GM19397 (cell line): ENCODE results near the gene ESPN.

Experiments
- ATAC-seq: cut with Tn5 transposase; IDR thresholded peaks from one replicate; pipeline ENCODE4 v1.9.1; 2021; ENCODE audit warnings: mild to moderate bottlenecking, moderate library complexity; ENCODE audit not compliant: unreplicated experiment

The ESPN gene

DNA sequence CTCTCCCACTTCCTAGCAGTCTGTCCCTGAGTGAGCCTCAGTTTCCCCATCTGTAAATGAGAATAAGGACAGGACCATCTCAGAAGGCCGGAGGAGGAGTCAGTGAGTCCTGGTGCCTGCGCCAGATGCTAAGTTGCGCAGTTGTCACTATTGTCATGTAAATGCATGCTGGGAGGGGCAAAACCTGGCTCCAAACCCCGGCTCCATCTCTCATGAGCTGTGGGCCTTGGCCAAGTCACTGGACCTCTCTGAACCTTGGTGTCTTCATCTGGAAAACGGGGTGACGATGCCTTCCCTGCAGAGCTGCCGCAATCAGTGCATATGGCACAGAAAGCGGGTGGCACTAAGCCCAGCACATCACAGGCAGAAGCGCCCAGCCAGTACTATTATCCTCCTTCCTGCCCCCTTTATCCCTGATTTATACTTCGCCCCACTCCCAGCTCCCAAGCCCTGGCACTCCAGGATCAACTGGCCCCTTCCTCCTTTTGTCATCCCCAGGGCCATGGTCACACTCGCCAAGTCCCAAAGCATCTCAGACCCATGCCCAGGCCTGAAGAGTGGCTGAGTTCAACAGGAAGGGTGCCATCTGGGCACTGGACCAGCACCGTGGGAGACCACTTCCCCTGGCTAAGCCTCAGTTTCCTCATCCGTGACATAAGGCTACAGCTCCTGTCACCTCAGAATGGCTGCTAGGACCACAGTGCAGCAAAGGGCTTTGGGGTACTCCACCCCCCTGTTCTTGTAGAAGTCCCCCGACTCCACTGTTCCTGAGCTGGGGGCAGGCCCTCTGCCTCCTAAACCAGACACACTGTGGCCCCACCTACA is 71.2 kb downstream of the ESPN start:
- ATAC-seq = no peak

DNA sequence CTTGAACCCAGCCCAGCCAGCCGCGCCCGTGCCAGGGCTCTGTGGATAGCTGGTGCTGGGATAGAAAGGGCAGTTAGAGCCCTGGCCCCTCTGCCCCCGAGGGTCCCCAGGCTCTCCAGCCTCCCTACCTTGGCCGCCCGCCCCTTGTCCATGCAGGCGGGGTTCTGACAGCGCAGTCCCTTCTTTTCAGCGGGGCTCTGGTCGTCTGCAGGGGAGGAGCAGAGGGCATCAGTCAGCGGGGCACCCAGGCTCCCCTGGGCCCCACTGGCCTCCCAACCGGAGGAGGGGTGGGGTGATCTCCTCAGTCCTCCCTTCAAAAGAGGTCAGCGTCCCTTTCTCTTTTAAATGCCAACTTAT is 71.8 kb downstream of the ESPN start:
- ATAC-seq = no peak

DNA sequence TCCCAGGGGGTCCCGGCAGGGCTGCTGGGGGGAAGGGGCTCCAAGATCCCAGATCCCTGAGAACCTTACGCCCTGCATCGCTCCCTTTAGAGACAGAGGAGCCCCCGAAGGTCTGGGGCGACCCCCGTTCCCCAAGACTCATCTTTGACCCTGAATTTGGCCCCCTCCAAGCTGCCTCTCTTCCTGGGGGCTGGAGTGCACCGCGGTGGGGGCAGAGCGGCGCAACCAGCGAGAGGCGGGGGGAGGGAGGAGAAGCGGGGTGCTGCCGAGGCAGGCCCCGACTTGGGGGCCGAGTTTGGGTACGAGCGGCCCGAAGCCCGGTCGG is 72.3 kb downstream of the ESPN start:
- ATAC-seq = no peak

DNA sequence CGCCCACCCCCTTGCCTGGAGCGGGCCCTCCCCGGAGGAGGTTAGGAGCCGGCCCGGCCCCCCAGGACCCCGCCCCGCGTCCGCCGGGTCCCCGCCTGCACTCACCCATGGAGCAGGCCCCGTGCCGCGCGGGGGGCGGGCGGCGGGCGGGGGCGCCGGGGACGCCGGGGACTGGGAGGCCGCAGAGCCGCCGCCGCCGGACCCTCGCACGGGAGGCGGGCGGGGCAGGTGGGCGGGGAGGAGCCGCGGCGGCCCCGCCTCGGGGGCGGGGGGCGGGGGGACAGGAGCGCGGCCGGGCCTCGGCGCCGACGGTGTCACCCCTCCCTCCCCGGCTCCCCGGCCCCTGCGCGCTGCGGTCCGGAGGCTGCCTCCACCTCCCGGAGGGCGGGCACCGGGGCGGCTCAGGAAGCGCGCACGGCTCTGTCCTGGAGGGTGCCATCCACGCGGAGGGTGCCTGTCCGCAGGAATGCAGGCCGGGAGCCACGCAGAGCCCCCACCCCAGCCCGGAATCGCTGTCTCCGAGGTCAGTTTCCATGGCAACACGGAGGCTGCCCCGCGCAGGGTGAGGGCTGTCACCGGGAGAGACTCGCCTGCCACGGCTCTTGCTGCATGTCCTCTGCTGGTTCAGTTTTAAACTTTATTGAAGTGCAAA is 72.8 kb downstream of the ESPN start:
- ATAC-seq = no peak

DNA sequence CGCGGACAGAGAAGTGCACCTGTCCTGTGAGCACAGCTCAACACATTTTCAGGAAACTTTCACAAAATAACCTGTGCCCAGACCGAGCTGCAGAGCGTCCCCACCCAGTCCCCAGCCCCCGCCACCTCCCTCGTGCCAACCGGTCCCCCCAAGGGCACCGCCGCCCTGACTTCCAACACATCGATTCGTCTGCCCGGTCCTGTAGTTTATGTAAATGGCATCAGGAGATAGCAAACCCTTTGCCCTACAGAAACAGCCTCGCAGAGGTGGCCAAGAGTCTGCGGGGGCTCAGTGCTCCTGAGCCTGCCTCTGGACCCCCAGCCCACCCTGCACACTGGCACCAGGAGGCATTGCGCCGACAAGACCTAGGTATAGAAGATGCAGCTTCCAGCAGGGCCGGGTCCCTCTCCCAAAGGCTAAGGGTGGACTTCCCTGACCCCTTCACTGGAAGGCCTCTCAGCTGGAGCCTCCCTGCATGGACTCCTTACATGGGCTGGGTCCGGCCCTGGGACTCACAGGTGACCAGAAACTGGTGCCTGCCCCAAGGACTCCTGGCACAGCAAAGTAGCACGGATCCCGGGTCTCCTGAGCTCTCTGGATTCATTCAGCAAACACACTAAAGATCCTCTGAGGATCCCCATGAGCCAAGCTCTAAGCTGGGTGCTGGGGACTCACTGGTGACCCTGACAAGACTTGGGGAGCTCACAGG is 73.4 kb downstream of the ESPN start:
- no peak for ATAC-seq

DNA sequence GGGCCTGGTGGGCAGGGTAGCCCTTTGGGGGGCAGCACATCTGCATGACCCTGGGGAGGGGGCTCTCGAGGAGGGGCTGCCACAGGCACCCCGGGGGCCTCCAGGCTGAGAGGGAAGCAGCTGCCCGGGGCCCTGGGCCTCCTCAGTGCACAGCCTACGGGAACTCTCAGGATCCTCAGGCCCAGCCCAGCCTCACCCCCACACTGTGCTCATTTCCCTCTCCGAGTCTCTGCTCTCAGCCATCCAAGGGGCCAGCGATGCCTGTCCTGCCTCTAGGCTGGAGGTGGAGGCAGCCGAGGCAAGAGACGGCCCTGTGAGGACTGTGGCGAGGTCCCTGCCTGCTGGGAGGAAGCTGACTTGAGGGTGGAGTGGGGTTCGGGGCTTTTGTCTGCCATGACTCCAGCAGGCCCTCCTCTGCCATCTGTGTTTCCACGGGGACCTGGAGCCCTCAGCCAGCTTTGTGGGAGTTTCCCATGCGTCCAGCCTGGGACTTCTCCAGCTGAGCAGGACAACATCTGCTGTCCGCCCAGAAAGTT is 74.1 kb downstream of the ESPN start:
- ATAC-seq = no peak

DNA sequence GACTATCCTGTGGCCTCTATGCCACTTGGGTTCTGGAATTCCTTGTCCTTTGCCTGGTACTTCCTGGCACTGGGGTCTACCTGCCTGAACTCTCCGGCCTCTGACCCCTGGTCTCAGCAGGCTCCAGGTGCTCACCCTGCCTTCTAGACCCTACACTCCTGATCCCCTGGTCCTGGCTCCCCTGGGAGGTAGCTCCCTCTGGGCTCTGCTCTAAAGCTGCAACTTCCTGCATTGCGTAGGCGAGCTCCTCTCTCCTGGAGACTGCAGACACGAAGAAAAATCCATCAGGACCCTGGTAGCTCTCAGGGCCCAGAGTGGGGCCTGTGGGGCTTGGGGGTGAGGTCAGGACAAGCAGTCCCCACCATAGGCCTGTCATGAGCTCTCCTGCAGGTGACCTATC is 74.7 kb downstream of the ESPN start:
- ATAC-seq = no peak

DNA sequence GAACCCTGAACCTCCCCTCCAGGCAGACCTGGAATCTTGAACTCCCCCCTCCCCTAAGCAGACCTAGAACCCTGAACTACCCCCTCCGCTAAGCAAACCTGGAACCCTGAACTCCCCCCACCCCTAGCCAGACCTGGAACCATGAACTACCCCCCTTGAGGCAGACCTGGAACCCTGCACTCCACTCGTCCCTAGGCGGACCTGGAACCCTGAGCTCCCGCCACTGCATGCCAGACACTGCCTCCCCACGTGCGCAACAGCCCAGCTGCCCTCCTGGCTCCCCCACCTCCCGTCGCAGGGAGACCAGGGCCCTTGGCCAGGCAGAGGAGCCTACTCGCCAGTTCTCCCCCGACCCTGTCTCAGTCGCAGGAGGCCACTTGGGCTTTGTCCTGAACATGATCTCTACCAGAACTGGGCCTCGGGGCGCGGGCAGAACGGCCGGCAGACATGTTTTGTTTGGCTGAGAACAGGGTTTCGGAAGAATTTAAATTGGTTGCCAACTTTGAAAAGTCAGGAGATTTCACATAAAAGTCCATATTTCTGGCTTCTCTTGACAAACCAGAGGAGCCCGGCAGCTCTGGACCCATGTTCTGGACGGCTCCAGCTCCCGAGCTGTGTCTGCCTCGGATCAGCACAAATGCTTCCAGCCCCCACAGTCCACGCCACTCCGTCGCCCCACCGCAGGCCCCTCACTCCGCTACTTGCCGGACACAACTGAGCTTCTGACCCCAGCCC is 76.1 kb downstream of the ESPN start:
- ATAC-seq = no peak

DNA sequence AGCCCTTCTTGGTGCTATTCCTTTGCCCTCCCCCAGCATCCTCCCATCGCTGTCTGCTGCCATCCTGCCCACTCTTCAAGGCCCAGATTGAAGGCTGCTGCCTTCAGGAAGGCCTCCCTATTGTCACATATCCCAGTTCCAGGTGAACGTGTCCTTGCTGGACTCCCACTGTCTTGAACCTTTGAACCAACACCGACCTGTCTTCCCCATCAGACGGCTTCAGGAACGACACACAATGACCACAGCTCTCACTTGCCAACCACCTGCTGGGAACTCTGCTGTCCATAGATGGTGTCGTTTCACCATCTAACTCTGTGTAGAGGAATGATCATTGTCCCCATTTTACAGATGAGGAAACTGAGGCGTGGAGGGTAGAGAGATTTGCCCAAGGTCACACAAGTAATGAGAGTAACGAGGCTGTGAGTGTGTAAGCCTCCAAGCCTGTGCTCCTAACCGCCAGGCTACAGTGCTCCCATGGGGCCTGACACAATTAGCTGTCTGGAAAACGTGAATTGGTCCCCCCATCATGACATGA is 76.8 kb downstream of the ESPN start:
- no peak for ATAC-seq

DNA sequence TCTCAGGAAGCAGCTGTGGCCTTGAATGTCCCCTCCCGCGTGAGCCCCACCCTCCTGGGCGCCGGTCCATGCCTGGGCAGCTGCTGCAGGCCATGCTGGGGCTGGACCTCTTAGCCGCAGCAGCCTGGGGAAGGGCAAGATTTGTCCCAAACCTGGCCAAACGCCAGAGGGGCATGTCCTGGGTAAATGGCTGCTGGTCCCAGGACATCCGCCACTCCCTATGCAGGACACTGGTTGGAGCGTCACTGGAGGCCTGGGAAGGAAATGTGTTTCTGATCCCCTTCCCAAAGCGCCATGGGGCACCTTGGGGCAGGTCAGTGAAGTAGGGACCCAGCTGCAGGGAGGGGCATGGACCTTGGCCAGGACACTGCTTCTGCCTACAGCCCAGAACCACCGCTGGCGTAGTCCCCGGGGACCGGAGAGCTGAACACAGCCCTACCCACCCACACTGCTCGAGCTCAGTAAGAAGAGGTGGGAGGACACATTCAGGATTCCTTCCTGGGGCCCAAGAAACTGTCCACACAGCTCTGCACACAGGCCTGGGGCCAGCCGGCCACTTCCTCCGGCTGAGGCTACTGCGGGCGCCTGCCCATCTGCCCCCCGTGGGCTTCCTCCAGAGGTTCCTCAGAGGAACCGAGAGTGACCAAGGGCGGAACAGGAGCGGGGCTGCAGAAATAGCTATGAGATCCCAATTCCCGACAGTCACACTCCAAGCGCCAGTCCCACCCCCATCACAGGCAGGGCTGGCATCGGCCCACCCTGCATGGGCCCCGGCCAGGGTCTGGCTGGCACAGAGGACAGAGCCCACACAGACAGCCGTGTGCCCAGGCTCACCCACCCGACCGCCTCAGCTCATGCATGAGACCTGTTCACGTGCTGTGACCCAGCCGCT is 77.7 kb downstream of the ESPN start:
- ATAC-seq = no peak

DNA sequence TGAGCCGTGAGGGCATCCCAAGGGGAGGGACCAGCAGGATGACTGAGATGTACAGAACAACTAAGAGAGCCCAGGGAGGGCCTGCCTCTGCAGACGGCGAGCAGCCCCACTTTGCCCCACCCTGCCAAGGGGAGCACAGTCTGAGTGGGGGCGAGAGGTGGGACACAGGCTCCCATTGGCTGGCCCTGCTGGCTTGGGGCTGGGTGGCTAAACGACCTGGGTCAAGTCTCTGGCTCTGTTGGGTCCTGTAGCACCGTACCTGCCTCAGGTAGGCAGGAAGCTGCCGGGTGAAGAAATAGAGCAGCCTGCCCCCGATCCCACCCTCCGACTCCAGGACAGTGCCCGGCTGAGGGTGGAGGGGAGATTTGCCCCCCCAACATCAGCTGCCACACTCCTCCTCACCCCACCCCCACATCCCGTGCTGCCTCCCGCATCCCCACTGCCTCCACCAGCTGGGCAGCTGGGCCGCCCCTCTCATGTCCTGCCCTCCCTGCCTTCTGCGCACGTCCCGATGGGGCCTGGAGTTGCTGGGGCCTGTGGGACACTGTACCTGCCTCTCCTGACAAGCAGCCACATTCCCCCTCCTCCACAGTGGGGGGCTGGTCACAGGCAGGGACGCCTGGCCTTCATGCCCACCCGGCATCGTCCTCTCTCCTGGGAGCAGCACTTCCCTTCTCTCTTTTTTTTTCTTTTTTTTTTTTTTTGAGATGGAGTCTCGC is 79.5 kb downstream of the ESPN start:
- ATAC-seq = no peak

DNA sequence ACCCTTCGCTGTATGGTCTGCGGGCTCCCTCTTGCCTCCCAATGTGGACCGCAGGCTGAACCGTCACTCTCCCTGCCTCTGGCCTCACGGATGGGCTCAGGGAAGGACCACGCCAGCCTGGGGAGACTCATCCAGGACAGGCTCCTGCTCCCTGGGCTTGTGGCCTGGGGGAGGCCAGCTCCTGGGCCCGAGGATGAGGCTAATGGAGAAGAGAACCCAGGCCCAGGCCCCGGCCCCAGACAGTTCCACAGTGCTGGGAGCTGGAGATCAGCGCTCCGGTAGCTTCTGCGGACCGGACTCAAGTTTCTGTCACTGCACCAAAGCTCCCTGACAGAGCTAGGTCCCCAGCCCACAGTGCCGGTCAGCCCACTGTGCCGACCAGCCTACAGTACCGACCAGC is 80.3 kb downstream of the ESPN start:
- ATAC-seq = no peak

DNA sequence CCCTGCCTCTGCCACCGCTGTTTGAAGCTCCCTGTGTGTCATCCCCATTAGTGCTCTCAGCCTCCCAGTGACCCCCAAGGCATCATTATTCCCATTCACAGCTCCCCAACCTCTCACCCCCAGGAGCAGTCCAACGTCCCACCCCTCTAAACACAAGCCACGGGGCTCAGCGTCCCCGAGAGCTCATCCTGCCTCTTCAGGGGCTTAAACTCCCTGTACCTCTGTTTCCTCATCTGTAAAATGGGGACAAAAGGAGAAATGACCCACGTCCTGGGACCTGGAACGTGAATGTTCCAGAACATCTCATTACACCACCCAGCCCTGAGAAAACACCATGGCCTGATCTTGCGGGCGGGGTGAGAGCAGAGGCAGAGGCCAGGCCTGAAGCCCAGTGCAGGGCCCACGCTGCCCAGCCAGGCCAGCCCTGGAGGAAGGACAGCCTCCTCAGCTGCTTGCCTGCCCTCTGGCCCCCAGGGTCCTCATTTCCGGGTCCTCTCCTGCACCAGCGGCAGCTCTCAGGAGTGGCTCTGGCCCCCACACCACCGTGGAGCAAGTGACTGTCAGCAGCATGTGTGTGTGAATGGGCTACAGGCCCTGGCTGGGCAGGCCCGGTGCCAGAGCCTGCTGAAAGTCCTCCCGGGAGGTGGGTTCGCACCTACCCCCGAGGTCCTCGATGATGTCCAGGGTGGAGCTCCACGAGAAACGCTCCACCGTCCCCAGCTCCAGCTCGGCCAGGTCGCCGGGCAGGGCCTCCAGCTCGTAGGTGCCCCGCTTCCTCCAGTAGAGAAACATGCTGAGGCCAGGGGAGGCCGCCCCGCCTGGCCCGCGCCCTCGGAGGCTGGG is 81.0 kb downstream of the ESPN start:
- no peak for ATAC-seq

DNA sequence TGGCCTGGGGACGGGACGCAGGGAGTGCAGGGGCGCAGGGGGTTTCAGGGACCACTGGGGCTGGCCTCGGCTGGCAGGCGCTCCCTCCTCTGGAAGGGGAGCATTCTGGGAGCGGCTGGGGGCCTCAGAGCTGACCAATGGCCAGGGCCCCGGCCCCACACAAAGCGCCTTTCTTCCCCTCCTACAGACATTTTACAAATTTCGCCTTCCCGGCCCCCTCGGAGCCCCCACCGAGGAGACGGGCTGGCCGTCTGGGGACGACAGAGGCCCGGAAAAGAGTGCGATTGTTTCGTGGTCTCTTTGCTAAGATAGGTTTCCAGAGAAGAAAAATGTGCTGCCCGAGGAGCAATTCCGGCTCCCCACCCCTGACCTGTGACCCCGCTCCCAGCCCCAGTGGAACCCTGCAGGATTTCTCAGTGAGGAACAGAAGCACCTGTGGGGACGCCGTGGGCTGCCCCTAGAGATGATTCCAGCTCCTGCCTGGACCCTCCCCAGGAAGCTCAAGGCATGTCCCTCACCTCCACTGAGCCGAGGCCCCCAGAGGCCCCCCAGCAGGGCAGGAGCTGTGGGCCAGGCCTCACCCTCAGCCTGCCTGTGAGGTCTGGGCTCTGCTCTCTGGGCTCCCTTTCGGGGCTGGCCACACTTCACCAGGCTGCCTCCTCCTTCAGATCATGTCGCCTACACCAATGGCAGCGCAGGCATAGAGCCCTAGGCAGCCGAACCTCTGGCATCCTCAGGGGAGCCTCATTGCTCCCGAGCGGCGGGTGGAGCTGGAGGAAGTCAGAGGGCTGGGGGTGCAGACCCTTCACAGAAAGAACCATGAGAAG is 81.8 kb downstream of the ESPN start:
- ATAC-seq = no peak

DNA sequence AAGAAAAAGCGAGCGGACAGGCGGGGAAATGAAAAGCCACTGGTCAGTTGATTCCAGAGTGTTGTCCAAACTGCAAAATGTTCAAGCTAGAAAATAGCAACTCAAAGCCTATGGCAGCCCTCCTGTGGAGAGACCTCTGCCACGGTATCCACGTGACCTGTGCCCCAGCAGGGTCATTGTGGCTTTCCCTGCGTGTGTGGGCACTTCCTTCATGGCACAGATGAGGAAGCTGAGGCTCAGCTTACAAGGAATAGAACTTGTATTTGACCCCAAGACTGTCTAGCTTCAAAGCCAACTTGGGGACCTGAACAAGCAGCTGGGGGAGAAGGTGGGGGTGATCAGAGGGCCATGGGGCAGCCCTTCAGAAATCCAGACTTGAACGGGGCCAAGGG is 82.5 kb downstream of the ESPN start:
- ATAC-seq = no peak

DNA sequence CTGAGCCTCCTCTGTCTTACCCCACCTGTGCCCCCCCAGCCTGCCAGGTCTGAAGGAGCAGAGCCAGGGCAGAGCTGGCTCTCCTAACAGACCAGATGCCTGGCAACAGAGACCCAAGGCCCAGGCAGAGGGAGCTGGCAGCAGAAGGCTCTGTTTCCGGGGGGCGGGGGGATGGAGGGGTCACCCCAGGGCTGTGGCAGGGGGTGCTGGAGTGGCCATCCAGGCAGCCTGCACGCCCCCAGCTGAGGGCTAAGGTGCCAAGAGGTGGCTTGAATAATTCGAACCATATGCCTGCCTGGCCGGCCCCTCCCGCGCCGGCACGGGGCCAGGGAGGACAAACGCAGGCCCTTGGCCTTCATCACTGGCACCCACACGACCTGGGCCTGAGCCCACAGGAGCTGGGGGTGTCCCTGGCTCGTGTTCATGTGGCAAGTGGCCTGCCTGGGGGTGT is 82.9 kb downstream of the ESPN start:
- ATAC-seq = no peak

DNA sequence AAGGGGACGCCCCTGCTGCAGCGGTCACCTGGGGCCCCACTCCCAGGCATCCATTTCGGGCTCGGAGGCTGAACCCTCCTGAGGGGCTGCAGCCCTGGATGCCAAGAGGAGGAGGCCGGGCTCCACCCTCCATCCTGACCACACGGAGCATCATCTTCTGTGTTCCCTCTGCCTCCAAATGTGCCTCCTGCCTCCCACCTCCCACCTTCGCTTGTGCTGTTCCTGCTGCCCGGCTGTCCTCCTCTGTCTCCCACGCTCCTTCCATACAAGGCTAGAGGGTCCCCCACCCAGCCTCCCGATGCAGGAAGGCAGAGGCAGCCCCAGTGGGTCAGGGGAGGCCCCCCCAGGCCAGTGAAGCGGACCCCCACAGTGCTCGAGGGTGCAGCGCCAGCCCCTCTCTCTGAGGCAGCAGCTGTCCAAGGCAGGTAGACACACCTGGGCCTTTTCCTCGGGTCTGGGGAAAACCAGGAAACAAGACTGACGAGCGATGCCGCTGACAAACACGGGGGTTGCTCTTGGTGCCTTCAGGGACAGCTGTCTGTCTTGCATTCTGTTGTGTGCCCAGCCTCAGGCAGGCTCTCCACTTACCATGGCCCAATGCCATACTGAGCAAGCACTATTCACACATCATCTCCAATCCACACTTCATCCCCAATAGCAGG is 83.7 kb downstream of the ESPN start:
- no peak for ATAC-seq
